HCT116 (cell line): ENCODE measurements around the gene DHX30. TPM values are rescaled to one million over a fixed set of nuclear protein-coding genes. Genes with fewer than 3 reads are reported as not detected.
A peak's percentile ranks its signal among the peaks of the same experiment; 100 is the strongest.

ENCODE experiments used
- ATAC-seq: fragments of 200-7000 bp; cut with Tn5 transposase; 2 replicates; pipeline ENCODE4 v1.9.1; 2020; ENCODE audit warnings: mild to moderate bottlenecking, moderate library complexity
- BruUV-seq: library from RNA; stranded (reverse); fragments of 400-500 nt; replicated peaks from 2 replicates; lab custom pipeline; 2021; lab: Mats Ljungman, UMichigan
- CTCF ChIA-PET: fragments of 300-600 bp; sonication (Branson Sonifier 250); formaldehyde crosslinking; loops from one replicate; lab custom pipeline; 2021; ENCODE audit warnings: antibody characterized with exemption; lab: Charles Lee
- POLR2A ChIA-PET: fragments of 300-600, 350-600 bp; sonication (Branson Sonifier 250); formaldehyde crosslinking; loops from one replicate; lab custom pipeline; 2021; ENCODE audit warnings: antibody characterized with exemption; lab: Charles Lee
- RAD21 ChIA-PET, 2 experiments: fragments of 300-600 bp; sonication (Branson Sonifier 250); formaldehyde crosslinking; loops; one replicate each; lab custom pipeline; 2023; ENCODE audit warnings: low total read pairs in 2 of 2; ENCODE audit not compliant: uncharacterized antibody in 2 of 2, unreplicated experiment in 2 of 2, low non-redundant PET in 1 of 2; lab: Charles Lee
- DNase-seq: peaks from one replicate; pipeline ENCODE4 v3.0.0-alpha.2; 2010; ENCODE audit warnings: low read depth, low spot score
- H2AFZ ChIP-seq: fragments of 200-600 bp; shearing (Covaris generic), sonication (generic); 2 replicates; pipeline ENCODE4 v1.6.1; 2017; ENCODE audit warnings: low read depth, mixed run types, mixed read lengths, antibody characterized with exemption, low read length; ENCODE audit not compliant: poor library complexity, severe bottlenecking
- H3K27ac ChIP-seq: 2 replicates; pipeline ENCODE4 v1.5.1; 2012; ENCODE audit warnings: low read depth, low read length
- H3K27me3 ChIP-seq: fragments of 200-600 bp; sonication (generic); 2 replicates; pipeline ENCODE4 v1.6.1; 2016; ENCODE audit warnings: mixed run types, low read length, mixed read lengths; ENCODE audit not compliant: insufficient read depth
- H3K36me3 ChIP-seq, 2 experiments: fragments of 200-500 bp in 1 of 2; fragments of 200-600 bp in 1 of 2; sonication (Bioruptor generic) in 1 of 2; sonication (generic) in 1 of 2; 2 replicates each; pipeline versions ENCODE4 v1.5.1 to v1.6.1; 2014 to 2016; ENCODE audit warnings: low read length in 2 of 2, inconsistent platforms in 1 of 2, mixed read lengths in 1 of 2, mixed run types in 1 of 2; ENCODE audit not compliant: insufficient read depth in 2 of 2, control insufficient read depth in 1 of 2
- H3K4me1 ChIP-seq, 2 experiments: fragments of 200-600 bp in 1 of 2; sonication (generic) in 1 of 2; 2 replicates each; pipeline versions ENCODE4 v1.5.1 to v1.6.1; 2012 to 2017; ENCODE audit warnings: low read length in 2 of 2, inconsistent platforms in 1 of 2, mild to moderate bottlenecking in 1 of 2, mixed read lengths in 1 of 2, mixed run types in 1 of 2, moderate library complexity in 1 of 2; ENCODE audit not compliant: insufficient read depth in 2 of 2, control insufficient read depth in 1 of 2
- H3K4me2 ChIP-seq: fragments of 200-600 bp; sonication (generic); 2 replicates; pipeline ENCODE4 v1.6.1; 2017; ENCODE audit warnings: mixed run types, low read length, mixed read lengths
- H3K4me3 ChIP-seq, 2 experiments: fragments of 200-600 bp in 1 of 2; sonication (generic) in 1 of 2; replicated peaks in 1 of 2; 2 replicates each; pipeline ENCODE4 v1.5.1; 2011 to 2016; ENCODE audit warnings: low read length in 2 of 2, control low read depth in 1 of 2, low read depth in 1 of 2, mild to moderate bottlenecking in 1 of 2, mixed read lengths in 1 of 2, mixed run types in 1 of 2
- H3K79me2 ChIP-seq: fragments of 200-600 bp; sonication (generic); 2 replicates; pipeline ENCODE4 v1.6.1; 2017; ENCODE audit warnings: mild to moderate bottlenecking, mixed run types, low read length, moderate library complexity, mixed read lengths; ENCODE audit not compliant: insufficient read depth
- H3K9ac ChIP-seq: fragments of 200-600 bp; sonication (generic); 2 replicates; pipeline ENCODE4 v1.6.1; 2016; ENCODE audit warnings: low read length, mixed read lengths
- H3K9me2 ChIP-seq: fragments of 200-600 bp; sonication (generic), shearing (Covaris generic); 2 replicates; pipeline ENCODE4 v1.6.1; 2017; ENCODE audit warnings: mixed run types, mild to moderate bottlenecking, moderate library complexity; ENCODE audit not compliant: insufficient read depth
- H3K9me3 ChIP-seq, 2 experiments: fragments of 200-500 bp in 1 of 2; fragments of 200-600 bp in 1 of 2; sonication (Bioruptor generic) in 1 of 2; sonication (generic) in 1 of 2; 2 replicates each; pipeline ENCODE4 v1.6.1; 2014 to 2017; ENCODE audit warnings: low read length in 2 of 2, mixed read lengths in 2 of 2, inconsistent platforms in 1 of 2, low read depth in 1 of 2, mild to moderate bottlenecking in 1 of 2, mixed run types in 1 of 2, moderate library complexity in 1 of 2; ENCODE audit not compliant: control insufficient read depth in 1 of 2, insufficient read depth in 1 of 2
- H4K20me1 ChIP-seq: fragments of 200-600 bp; sonication (generic), shearing (Covaris generic); 2 replicates; pipeline ENCODE4 v1.6.1; 2017; ENCODE audit warnings: mixed run types, mild to moderate bottlenecking, moderate library complexity; ENCODE audit not compliant: insufficient read depth
- CTCF ChIP-seq, 3 experiments: fragments of 200-600 bp in 1 of 3; sonication (generic) in 1 of 3; IDR thresholded peaks in 2 of 3; conservative IDR thresholded peaks in 1 of 3; 2 replicates each; pipeline ENCODE4 v1.5.1; 2012 to 2017; ENCODE audit warnings: low read depth in 2 of 3, low read length in 2 of 3, antibody characterized with exemption in 1 of 3, borderline replicate concordance in 1 of 3, control low read depth in 1 of 3, mild to moderate bottlenecking in 1 of 3, mixed read lengths in 1 of 3, mixed run types in 1 of 3, moderate library complexity in 1 of 3; ENCODE audit not compliant: insufficient read depth in 1 of 3
- EZH2phosphoT487 ChIP-seq: fragments of 200-600 bp; IDR thresholded peaks from 2 replicates; pipeline ENCODE4 v1.6.1; 2018; ENCODE audit warnings: antibody characterized with exemption, borderline replicate concordance
- JUND ChIP-seq: IDR thresholded peaks from 2 replicates; pipeline ENCODE4 v1.6.1; 2012
- POLR2AphosphoS5 ChIP-seq: IDR thresholded peaks from 2 replicates; pipeline ENCODE4 v1.6.1; 2011; ENCODE audit warnings: mild to moderate bottlenecking, low read depth, low read length, moderate library complexity
- RAD21 ChIP-seq: IDR thresholded peaks from 2 replicates; pipeline ENCODE4 v1.6.1; 2012; ENCODE audit warnings: low read depth, mild to moderate bottlenecking
- intact Hi-C: fragments of 100-400 bp; cut with micrococcal nuclease; formaldehyde crosslinking; loops from 2 replicates; pipeline ENCODE4 v1.10.0; 2022
- total RNA-seq: library from RNA; stranded (reverse); gene quantifications from one replicate; pipeline ENCODE4 v1.2.1, GENCODE V29; 2021; ENCODE audit not compliant: unreplicated experiment

DHX30 gene
- total RNA-seq, 1 experiment from 2014 or later: 114 TPM

- ChIA-PET POLR2A (no interaction called here), CTCF (interaction anchor here (1.4 to 1.5 kb wide), 2 partner anchors 141 to 302 kb away, joined by 4 to 6 read pairs; no protein-coding TSS in a partner anchor)
- Histone ChIP-seq H3K27me3 (no peaks in the 10 kb centered on the region), H3K9me2 (no peaks in the 10 kb centered on the region), H3K27ac (no peak overlapping the region), H3K9me3 (no peaks in the 10 kb centered on the region), H3K9ac (no peak overlapping the region), H4K20me1 (no peaks in the 10 kb centered on the region)
- BruUV-seq: TSS peak; percentile 17
- DNase-seq (no peak), ATAC-seq (0 out of 2 replicates have a peak, but pooled peaks have one; percentile 1)
- TF ChIP-seq JUND (no peak; the same call in 1 of the 2 replicates), POLR2AphosphoS5 (peak; percentile 4; the same call in 1 of the 2 replicates)
- TF ChIP-seq, all 23 proteins: peak for 1
- RAD21 ChIA-PET: interaction anchor here in 1 of 2 experiments (0.6 to 0.7 kb wide), 2 partner anchors 12 to 304 kb away, joined by 3 read pairs; no protein-coding TSS in a partner anchor
- H3K4me1 ChIP-seq: no peaks in the 10 kb centered on the region
- no peak overlapping the region for H2AFZ ChIP-seq
- H3K79me2 ChIP-seq: peaks cover 5% of the 10 kb centered on the region; the same call in 1 of the 2 replicates
- peaks cover 29 to 56% of the 10 kb centered on the region in 2 experiments; a peak in 3 of 4 replicates for H3K36me3 ChIP-seq
- no peak overlapping the region for H3K4me3 ChIP-seq
- intact Hi-C loops: no loop called here
- no peak overlapping the region for H3K4me2 ChIP-seq
These were observed 46.3 kb downstream of the DHX30 start for GRCh38 chr3:47849186-47849698.

- no peak for DNase-seq
- CTCF ChIA-PET: interaction anchor here (1.1 to 1.5 kb wide), 4 partner anchors 24 to 307 kb away, joined by 3 to 6 read pairs (median 4); no protein-coding TSS in a partner anchor
- POLR2A ChIA-PET: interaction anchor here (0.7 kb wide), 1 partner anchor 301 kb away, joined by 3 read pairs; no protein-coding TSS in a partner anchor
- Histone ChIP-seq H2AFZ (no peak overlapping the region), H3K27me3 (no peaks in the 10 kb centered on the region), H3K36me3 (peaks cover 26 to 49% of the 10 kb centered on the region in 2 experiments; a peak in 3 of 4 replicates), H3K79me2 (no peaks in the 10 kb centered on the region), H3K9me3 (no peaks in the 10 kb centered on the region), H3K4me2 (no peak overlapping the region), H3K9ac (no peak overlapping the region), H3K4me3 (no peak overlapping the region), H3K4me1 (no peaks in the 10 kb centered on the region), H3K9me2 (no peaks in the 10 kb centered on the region), H3K27ac (0 out of 2 replicates have a peak overlapping the region, but pooled peaks have one; percentile 18), H4K20me1 (no peaks in the 10 kb centered on the region)
- RAD21 ChIA-PET: interaction anchor here in 1 of 2 experiments (0.6 to 0.7 kb wide), 2 partner anchors 13 to 303 kb away, joined by 3 read pairs; no protein-coding TSS in a partner anchor
- intact Hi-C loops: loop anchor here (5.0 kb wide), 1 partner anchor 142 kb away; no protein-coding TSS in a partner anchor
- no TSS peak for BruUV-seq
- peak in 2 of 3 experiments; percentile 41 to 53; a peak in 4 of 6 replicates for TF ChIP-seq CTCF (IDR thresholded peaks at IDR 0.05 in 2 of 3, conservative IDR thresholded peaks at IDR 0.05 in 1 of 3; ENCODE audit: borderline replicate concordance in 1 of 3, insufficient read depth in 1 of 3, low read depth in 2 of 3, low read length in 2 of 3)
- no peak for TF ChIP-seq EZH2phosphoT487
- TF ChIP-seq RAD21: peak; percentile 21; the same call in 1 of the 2 replicates
- peak; percentile 73 for ATAC-seq
These were observed 47.0 kb downstream of the DHX30 start for GRCh38 chr3:47849699-47850563.
